Adrenal gland (tissue), 12 donors: ENCODE results near the gene GABPB2. TPM values are rescaled to one million over a fixed set of nuclear protein-coding genes. Genes with fewer than 3 reads are reported as not detected.

Experiments used
- DNase-seq, 7 donors: peaks; one replicate each; pipeline ENCODE4 v3.0.0-alpha.2; 2019 to 2020
- H3K27ac ChIP-seq, 5 donors: fragments of 200-600 bp; sonication (generic) in 4 of 5; 1 replicate in 3 of 5; 2 replicates in 2 of 5; pipeline versions ENCODE4 v1.5.1 to v1.8.0; 2016 to 2020; ENCODE audit warnings: mild to moderate bottlenecking in 1 of 5
- H3K27me3 ChIP-seq: fragments of 200-600 bp; 2 replicates; pipeline ENCODE4 v1.8.0; 2021
- H3K36me3 ChIP-seq, 2 donors: fragments of 200-600 bp; replicated peaks in 1 of 2; 1 replicate in 1 of 2; 2 replicates in 1 of 2; pipeline versions ENCODE4 v1.5.1 to v1.8.0; 2018 to 2022
- H3K4me1 ChIP-seq, 2 donors: fragments of 200-600 bp; replicated peaks in 1 of 2; 1 replicate in 1 of 2; 2 replicates in 1 of 2; pipeline versions ENCODE4 v1.5.1 to v1.8.0; 2018 to 2021
- H3K4me3 ChIP-seq, 4 donors: fragments of 200-600 bp; sonication (generic) in 3 of 4; one replicate each; pipeline ENCODE4 v1.5.1; 2016 to 2018
- H3K9me3 ChIP-seq, 3 donors: fragments of 200-600 bp; sonication (generic) in 1 of 3; replicated peaks in 1 of 3; 1 replicate in 2 of 3; 2 replicates in 1 of 3; pipeline versions ENCODE4 v1.5.1 to v1.8.0; 2016 to 2021
- POLR2A ChIP-seq, 2 donors: fragments of 450-650 bp; IDR thresholded peaks; one replicate each; pipeline ENCODE4 v1.6.1; 2017; ENCODE audit warnings: antibody characterized with exemption in 2 of 2, mild to moderate bottlenecking in 2 of 2, moderate library complexity in 1 of 2
- WGBS, 4 donors: extraction: QIAGEN DNeasy Blood & Tissue Kit in 2 of 4; methylation state at CpG; one replicate each; pipeline versions ENCODE4 v1.1.5 to v1.1.7; 2013 to 2017; 5-methylcytosine and 5-hydroxymethylcytosine counted together
- intact Hi-C, 2 donors: fragments of 100-400 bp; cut with DNase I; formaldehyde crosslinking; loops; one replicate each; pipeline versions ENCODE4 v1.14.1 to v1.15.0; 2022 to 2023
- polyA plus RNA-seq, 3 donors: library from polyadenylated mRNA; stranded (reverse); fragments of 200-250 nt in 2 of 3; fragments of 350-450 nt in 1 of 3; fragmentation: Illumina TruSeq in 1 of 3; extraction: RNeasy Lipid Tissue Mini Kit (QIAGEN cat#74804) in 1 of 3; gene quantifications; one replicate each; pipeline ENCODE4 v1.2.3, GENCODE V29; 2013 to 2014
- total RNA-seq, 9 donors: library from RNA; depleted of rRNA in 4 of 9; stranded (reverse); fragments of >200 nt in 4 of 9; fragments of 120-200 nt in 1 of 9; fragmentation: NEBNext Ultra II Directional in 1 of 9; extraction: Animal tissue kit (Norgen Biotek cat#: 25700) in 1 of 9; gene quantifications; one replicate each; pipeline versions ENCODE4 v1.1.0 to v1.2.4, GENCODE V29; 2013 to 2023
- TF ChIP-seq, protein P1 (sequence below), 6 experiments: fragments of 450-650 bp in 4 of 6; fragments of 200-600 bp in 2 of 6; sonication (generic) in 1 of 6; IDR thresholded peaks; 1 replicate in 5 of 6; 2 replicates in 1 of 6; pipeline versions ENCODE4 v1.5.1 to v1.8.0; 2016 to 2021; ENCODE audit warnings: antibody characterized with exemption in 6 of 6, mild to moderate bottlenecking in 2 of 6, moderate library complexity in 1 of 6
- donor health status: healthy with polysubstance abuse.
- donor health status: Bipolar disorder and iron deficiency.
- donor health status: DM: yes; HTN: yes; CAD: no.
- donor health status: DM: no; HTN: no; CAD: no.
- donor health status: DM: no; HTN: no; CAD: no.
- donor health status: DM: yes; HTN: yes; CAD: no.

The GABPB2 gene
- total and polyA plus RNA-seq, 12 donors, result 8.3 to 37.1 (median 12.0) TPM

DNA sequence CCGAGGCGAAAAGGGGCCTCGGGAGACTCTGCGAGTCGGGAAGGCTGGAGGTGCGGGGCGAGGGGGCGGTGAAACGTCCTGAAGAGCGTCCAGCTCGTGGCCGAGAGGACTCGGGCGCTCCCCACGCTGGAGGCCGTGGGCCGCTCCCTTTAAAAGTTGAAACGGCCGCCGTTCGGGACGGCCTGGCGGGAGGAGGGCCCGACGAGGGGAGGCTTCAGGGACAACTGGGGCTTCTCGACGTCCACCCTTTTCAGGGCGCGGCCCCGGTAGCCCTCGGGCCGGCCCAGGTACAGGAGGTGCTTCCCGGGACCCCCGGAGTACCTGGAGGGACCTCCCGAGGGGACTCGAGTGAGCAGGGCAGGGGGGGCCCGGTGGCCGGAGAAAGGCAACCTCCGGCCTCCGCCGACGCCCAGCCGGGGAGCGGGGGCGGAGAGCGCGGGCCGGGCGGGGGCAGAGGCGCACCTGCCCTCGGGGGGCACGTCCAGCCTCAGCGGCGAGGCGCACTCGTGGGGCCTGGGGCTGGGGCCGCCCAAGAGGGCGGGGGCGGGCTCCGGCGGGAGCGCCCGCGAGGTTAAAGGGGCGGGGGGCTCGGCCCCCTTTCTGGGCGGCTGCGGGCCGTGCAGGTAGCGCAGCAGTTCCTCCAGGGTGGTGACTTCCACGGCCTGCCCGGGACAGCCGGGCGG, 61.9 kb downstream of the GABPB2 start:
- TF ChIP-seq, protein P1, sequence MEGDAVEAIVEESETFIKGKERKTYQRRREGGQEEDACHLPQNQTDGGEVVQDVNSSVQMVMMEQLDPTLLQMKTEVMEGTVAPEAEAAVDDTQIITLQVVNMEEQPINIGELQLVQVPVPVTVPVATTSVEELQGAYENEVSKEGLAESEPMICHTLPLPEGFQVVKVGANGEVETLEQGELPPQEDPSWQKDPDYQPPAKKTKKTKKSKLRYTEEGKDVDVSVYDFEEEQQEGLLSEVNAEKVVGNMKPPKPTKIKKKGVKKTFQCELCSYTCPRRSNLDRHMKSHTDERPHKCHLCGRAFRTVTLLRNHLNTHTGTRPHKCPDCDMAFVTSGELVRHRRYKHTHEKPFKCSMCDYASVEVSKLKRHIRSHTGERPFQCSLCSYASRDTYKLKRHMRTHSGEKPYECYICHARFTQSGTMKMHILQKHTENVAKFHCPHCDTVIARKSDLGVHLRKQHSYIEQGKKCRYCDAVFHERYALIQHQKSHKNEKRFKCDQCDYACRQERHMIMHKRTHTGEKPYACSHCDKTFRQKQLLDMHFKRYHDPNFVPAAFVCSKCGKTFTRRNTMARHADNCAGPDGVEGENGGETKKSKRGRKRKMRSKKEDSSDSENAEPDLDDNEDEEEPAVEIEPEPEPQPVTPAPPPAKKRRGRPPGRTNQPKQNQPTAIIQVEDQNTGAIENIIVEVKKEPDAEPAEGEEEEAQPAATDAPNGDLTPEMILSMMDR (IDR thresholded peaks at IDR 0.05), result no peak
- TF ChIP-seq POLR2A (IDR thresholded peaks at IDR 0.05), result no peak

DNA sequence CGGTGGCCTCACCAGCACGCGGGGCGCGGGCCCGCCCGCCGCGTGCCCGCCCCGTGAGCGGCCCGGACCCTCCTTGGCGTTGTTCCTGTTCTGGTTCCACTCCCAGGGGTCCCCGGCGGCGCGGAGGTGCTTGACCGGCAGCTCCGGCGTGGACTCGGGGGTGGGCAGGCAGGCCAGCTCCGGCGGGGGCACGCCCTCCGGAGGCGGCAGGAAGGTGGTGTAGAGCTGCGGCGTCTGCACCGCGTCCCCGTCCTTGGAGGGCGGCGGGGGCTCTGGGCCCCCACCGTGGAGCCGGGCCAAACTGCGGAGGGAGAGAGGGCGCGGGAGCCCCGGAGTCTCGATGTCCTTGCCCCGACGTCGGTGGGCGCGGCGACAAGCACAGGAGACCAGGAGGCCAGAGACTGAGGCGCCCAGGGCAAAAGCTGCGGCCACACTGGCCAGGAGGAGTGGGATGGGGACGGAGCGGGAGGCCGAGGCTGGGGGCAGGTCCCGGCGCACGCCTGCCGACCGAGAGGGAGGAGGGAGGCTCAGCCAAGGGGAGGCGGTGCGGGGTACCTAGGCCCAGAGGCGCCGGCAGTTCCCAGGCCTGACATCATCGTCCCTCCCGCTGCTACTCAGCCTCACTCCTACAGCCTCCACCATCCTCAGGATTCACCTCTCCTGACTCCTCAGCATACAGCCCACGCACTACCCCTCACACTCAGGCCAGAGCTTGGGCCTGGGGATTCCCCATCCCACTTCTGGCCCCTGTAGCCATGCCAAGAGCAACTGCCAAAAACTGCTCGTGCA, 62.7 kb downstream of the GABPB2 start:
- WGBS, 4 donors, result 41 to 67% (median 54%) methylated on average over 5 to 65 of the region's 65 CpGs
- no peak for TF ChIP-seq POLR2A (IDR thresholded peaks at IDR 0.05)
- TF ChIP-seq, protein P1 (IDR thresholded peaks at IDR 0.05), result no peak
- H3K27ac ChIP-seq, result no peak overlapping the region
- no peaks in the 10 kb centered on the region for H3K9me3 ChIP-seq
- no peaks in the 10 kb centered on the region for H3K27me3 ChIP-seq
- DNase-seq, result peak in 1 of 7 donors; percentile 48
- intact Hi-C loops, result no loop called here
- H3K36me3 ChIP-seq, result no peaks in the 10 kb centered on the region
- H3K4me1 ChIP-seq, result peaks cover 7 to 11% of the 10 kb centered on the region in 2 donors
- H3K4me3 ChIP-seq, result peak overlapping the region in 1 of 4 donors; percentile 39

More for the DNA sequence above, 61.9 kb downstream of the GABPB2 start:
- Histone ChIP-seq H3K4me1 (peaks cover 7 to 11% of the 10 kb centered on the region in 2 donors), H3K4me3 (peak overlapping the region in 1 of 4 donors; percentile 39), H3K9me3 (no peaks in the 10 kb centered on the region), H3K27ac (peak overlapping the region in 1 of 5 donors; percentile 31), H3K36me3 (no peaks in the 10 kb centered on the region), H3K27me3 (no peaks in the 10 kb centered on the region)
- intact Hi-C loops, result no loop called here
- WGBS, 4 donors, result 38 to 78% (median 50%) methylated on average over 17 to 74 of the region's 74 CpGs
- DNase-seq, result peak in 1 of 7 donors; percentile 45

DNA sequence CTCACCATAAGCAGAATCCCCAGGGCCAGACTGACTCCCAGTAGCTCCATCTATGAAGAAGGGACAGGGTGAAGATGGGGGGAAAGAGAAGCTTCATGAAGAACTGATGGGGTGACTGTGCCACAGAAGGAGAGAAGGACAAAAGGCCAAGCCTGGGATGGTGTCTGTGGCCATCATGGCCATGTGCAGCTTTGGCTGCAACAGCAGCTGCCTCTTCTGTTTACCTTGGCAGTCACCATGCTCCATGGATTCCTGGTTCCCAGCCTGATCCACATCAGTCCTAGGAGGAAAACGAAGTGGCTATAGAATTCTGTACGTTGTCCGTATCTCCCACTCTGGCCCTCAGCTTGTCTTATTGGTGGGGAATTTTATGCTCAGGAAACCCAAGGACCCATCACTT, 63.8 kb downstream of the GABPB2 start:
- H3K27me3 ChIP-seq, result no peaks in the 10 kb centered on the region
- TF ChIP-seq POLR2A (IDR thresholded peaks at IDR 0.05), result no peak
- TF ChIP-seq, protein P1 (IDR thresholded peaks at IDR 0.05), result no peak
- H3K4me1 ChIP-seq, result peaks cover 7 to 11% of the 10 kb centered on the region in 2 donors
- H3K4me3 ChIP-seq, result no peak overlapping the region
- no peaks in the 10 kb centered on the region for H3K9me3 ChIP-seq
- DNase-seq, result peak in 1 of 7 donors; percentile 45
- intact Hi-C loops, result no loop called here
- H3K36me3 ChIP-seq, result no peaks in the 10 kb centered on the region
- H3K27ac ChIP-seq, result no peak overlapping the region
- WGBS, 4 donors, result 83 to 95% (median 88%) methylated on average over 3 of the region's 3 CpGs

DNA sequence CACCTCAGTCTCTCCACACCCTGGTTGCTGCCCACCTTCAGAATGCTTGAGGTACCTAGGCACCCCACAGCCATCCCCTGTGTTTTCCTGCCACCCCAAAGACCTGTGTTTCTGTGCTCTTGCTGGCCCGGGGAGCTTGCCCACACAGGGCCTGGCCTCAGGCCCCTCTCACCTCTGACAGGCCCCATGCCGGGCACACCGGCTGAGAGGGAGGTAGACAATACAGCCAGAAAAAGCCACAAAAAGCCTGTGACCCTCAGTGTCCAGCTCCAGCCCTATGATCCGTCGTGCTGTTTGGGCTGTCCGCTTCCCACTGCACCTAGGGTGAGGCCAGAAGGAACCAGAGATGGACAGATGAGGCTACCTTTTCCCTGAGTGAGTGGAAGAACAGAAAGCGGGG, 64.4 kb downstream of the GABPB2 start:
- H3K4me1 ChIP-seq, result peaks cover 7 to 11% of the 10 kb centered on the region in 2 donors
- no peak overlapping the region for H3K4me3 ChIP-seq
- WGBS, 4 donors, result 91 to 98% (median 95%) methylated on average over 6 to 7 of the region's 7 CpGs
- no peaks in the 10 kb centered on the region for H3K9me3 ChIP-seq
- intact Hi-C loops, result no loop called here
- H3K36me3 ChIP-seq, result no peaks in the 10 kb centered on the region
- DNase-seq, result peak in 1 of 7 donors; percentile 14
- no peak overlapping the region for H3K27ac ChIP-seq
- no peak for TF ChIP-seq POLR2A (IDR thresholded peaks at IDR 0.05)
- TF ChIP-seq, protein P1 (IDR thresholded peaks at IDR 0.05), result no peak
- H3K27me3 ChIP-seq, result no peaks in the 10 kb centered on the region
